ENCODE data around the gene NAALADL1.

DNA sequence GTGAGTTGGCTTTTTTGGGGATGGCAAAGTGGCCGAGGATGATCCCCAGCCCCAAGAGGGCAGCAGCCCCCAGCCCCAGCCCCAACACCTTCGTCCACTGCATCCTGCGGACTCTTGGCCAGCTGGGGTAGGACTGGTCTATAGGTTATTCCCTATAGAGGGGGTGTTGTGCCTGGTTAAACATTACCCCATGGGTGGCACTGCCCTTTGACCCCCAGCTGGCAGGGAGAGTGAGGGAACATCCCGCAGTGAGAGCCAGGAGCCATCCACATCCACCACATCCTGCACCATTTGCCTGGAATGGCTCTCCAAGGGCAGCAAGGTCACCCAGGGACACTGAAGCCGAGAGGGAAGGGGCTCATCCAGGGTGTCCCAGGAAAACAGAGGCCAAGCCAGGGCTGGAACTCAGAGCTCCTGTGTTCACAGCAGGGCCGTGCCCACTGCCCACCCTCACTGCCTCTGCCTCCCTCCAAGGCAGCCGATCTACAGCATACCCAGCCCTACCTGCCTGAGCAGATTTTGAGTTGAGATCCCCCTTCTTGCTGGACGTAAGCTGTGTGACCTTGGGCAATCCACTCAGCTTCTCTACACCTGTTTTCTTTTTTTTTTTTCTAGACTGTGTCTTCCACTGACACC, at the start of gene NAALADL1:
- TF ChIP-seq, protein P1, sequence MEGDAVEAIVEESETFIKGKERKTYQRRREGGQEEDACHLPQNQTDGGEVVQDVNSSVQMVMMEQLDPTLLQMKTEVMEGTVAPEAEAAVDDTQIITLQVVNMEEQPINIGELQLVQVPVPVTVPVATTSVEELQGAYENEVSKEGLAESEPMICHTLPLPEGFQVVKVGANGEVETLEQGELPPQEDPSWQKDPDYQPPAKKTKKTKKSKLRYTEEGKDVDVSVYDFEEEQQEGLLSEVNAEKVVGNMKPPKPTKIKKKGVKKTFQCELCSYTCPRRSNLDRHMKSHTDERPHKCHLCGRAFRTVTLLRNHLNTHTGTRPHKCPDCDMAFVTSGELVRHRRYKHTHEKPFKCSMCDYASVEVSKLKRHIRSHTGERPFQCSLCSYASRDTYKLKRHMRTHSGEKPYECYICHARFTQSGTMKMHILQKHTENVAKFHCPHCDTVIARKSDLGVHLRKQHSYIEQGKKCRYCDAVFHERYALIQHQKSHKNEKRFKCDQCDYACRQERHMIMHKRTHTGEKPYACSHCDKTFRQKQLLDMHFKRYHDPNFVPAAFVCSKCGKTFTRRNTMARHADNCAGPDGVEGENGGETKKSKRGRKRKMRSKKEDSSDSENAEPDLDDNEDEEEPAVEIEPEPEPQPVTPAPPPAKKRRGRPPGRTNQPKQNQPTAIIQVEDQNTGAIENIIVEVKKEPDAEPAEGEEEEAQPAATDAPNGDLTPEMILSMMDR (IDR thresholded peaks at IDR 0.05) = no peak
- no peak for TF ChIP-seq POLR2AphosphoS5 (IDR thresholded peaks at IDR 0.05; ENCODE audit: low read depth, low read length)
